Measurements from ENCODE around the gene PLEKHA8.

Gene PLEKHA8

DNA sequence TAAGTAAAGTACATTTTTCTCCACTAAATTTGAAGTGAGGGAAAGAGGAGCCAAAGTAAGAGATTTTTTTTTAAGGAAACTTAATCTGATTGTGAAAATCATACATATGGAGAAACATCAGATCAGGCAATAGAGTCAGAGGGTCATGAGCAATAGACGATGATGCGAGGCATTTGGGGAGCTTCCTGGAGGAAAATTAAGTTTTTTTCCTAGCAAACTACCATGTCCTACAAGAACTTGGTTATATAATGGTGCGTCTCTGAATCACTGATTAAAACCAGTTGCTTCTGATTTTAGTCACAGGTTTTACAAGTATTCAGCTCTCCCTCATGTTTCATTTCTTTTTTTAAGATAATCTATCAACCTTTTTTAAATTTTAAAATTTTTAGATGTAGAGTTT, 54.5 kb downstream of the PLEKHA8 start:
- TF ChIP-seq, protein P1, sequence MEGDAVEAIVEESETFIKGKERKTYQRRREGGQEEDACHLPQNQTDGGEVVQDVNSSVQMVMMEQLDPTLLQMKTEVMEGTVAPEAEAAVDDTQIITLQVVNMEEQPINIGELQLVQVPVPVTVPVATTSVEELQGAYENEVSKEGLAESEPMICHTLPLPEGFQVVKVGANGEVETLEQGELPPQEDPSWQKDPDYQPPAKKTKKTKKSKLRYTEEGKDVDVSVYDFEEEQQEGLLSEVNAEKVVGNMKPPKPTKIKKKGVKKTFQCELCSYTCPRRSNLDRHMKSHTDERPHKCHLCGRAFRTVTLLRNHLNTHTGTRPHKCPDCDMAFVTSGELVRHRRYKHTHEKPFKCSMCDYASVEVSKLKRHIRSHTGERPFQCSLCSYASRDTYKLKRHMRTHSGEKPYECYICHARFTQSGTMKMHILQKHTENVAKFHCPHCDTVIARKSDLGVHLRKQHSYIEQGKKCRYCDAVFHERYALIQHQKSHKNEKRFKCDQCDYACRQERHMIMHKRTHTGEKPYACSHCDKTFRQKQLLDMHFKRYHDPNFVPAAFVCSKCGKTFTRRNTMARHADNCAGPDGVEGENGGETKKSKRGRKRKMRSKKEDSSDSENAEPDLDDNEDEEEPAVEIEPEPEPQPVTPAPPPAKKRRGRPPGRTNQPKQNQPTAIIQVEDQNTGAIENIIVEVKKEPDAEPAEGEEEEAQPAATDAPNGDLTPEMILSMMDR (IDR thresholded peaks at IDR 0.05; ENCODE audit: insufficient read depth, missing control alignments) = no peak
- DNase-seq (ENCODE audit: insufficient read length, low spot score) (no peak), FAIRE-seq (no peak)

GRCh38 chr7:30083334-30083733, 55.1 kb downstream of the PLEKHA8 start:
- DNase-seq (ENCODE audit: insufficient read length, low spot score) (no peak), FAIRE-seq (no peak)
- TF ChIP-seq, protein P1 (IDR thresholded peaks at IDR 0.05; ENCODE audit: insufficient read depth, missing control alignments) = no peak

DNA sequence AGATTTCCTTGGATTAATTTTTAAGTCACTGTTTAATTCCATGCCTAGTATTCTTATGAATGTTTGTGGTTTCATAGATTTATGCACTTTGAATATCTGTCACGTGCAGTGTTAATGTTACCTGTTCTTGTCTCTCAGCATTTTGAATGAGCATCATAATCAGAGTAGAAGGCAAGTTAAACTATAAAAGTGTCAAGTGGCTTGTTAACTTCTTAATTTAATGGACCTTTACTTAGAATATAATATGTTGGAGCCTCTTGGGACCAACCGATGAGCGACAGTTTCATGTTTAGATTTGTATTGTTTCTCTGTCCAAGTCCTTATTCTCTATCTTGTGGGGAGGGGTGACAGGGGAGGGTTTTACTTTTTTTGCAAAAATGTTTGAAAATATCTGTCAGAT, 56.0 kb downstream of the PLEKHA8 start:
- TF ChIP-seq, protein P1 (IDR thresholded peaks at IDR 0.05; ENCODE audit: insufficient read depth, missing control alignments) = no peak
- no peak for FAIRE-seq
- DNase-seq (ENCODE audit: insufficient read length, low spot score) = no peak

DNA sequence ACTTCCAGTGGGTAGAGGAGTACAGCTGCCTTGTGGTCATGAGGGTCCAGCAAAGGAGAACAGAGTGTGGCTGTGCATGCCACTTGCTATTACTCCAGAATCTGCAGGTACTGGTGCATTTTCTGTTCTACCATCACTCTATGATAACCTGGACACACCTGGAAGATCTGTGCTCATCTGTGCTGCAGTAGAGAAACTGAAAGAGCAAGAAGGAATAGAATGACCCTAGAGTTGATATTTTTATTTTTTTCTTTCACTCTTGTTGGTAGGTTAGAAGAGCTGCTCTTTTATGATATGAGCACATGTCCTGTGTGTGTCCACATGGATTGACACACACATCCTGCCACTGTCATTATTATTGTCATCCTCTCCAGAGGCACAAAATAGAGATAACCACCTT, 58.3 kb downstream of the PLEKHA8 start:
- FAIRE-seq (no peak), DNase-seq (ENCODE audit: insufficient read length, low spot score) (no peak)
- TF ChIP-seq, protein P1 (IDR thresholded peaks at IDR 0.05; ENCODE audit: insufficient read depth, missing control alignments) = no peak

- DNase-seq (ENCODE audit: insufficient read length, low spot score) (no peak), FAIRE-seq (no peak)
- TF ChIP-seq, protein P1 (IDR thresholded peaks at IDR 0.05; ENCODE audit: insufficient read depth, missing control alignments) = no peak
These were observed 59.2 kb downstream of the PLEKHA8 start for GRCh38 chr7:30087371-30087770.

GRCh38 chr7:30088362-30088761, 60.1 kb downstream of the PLEKHA8 start:
- FAIRE-seq (no peak), DNase-seq (ENCODE audit: insufficient read length, low spot score) (no peak)
- TF ChIP-seq, protein P1 (IDR thresholded peaks at IDR 0.05; ENCODE audit: insufficient read depth, missing control alignments) = no peak

DNA sequence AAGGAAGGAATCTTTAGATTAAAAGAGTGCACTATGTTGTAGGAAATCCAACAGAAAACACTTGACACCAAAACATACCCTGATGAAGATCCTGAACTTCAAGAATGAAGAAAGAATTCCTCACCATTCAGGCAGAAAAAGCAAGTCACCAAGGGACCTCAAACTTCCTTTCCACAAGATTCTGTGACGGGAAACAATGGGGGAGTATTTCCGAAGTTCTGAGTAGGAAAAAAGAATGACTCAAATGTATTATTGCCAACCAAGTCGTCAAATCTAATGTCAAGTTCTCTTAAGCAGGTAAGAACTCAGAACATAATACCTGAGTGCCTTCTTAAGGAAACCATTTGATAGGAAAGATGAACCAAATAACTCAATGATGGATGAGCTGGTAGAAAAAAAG, 61.9 kb downstream of the PLEKHA8 start:
- TF ChIP-seq, protein P1 (IDR thresholded peaks at IDR 0.05; ENCODE audit: insufficient read depth, missing control alignments) = no peak
- FAIRE-seq (no peak), DNase-seq (ENCODE audit: insufficient read length, low spot score) (no peak)

Measured in D721Med (cell line).